Cardiac septum (tissue), 1 donor: ENCODE measurements around the gene SESTD1. TPM values are rescaled to one million over a fixed set of nuclear protein-coding genes. Genes with fewer than 3 reads are reported as not detected.
"Not testable (repeated sequence)": the region's sequence is repeated elsewhere in the genome, so short reads cannot be mapped to it uniquely, and the experiment has no call there.

Experiments used
- DNase-seq: peaks from one replicate; pipeline ENCODE4 v3.0.0-alpha.2; 2020; ENCODE audit warnings: low spot score
- intact Hi-C: fragments of 100-400 bp; cut with DNase I; formaldehyde crosslinking; loops from one replicate; pipeline ENCODE4 v1.14.0; 2022
- total RNA-seq: library from RNA; stranded (reverse); fragmentation: NEBNext Ultra II Directional; extraction: Animal tissue kit (Norgen Biotek cat#: 25700); gene quantifications from one replicate; pipeline ENCODE4 v1.2.1, GENCODE V29; 2021
- donor health status: DM: no; HTN: no; CAD: no.

Gene SESTD1
- total RNA-seq, 1 donor from 2014 or later = 48.9 TPM

DNA sequence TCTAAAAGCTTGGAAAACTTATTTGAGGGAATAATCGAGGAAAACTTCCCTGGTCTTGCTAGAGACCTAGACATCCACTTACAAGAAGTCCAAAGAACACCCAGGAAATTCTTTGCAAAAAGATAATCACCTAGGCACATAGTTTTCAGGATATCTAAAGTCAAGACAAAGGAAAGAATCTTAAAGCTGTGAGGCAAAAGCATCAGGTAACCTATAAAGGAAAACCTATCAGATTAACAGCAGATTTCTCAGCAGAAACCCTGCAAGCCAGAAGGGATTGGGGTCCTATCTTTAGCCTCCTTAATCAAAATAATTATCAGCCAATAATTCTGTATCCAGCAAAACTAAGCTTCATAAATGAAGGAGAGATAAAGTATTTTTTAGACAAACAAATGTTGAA lies 56.4 kb downstream of the SESTD1 start:
- DNase-seq, intact Hi-C loops: not testable (repeated sequence)

- intact Hi-C loops = no loop called here
- DNase-seq = no peak
Observed at GRCh38 chr2:179207047-179207446, 57.6 kb downstream of the SESTD1 start.

DNA sequence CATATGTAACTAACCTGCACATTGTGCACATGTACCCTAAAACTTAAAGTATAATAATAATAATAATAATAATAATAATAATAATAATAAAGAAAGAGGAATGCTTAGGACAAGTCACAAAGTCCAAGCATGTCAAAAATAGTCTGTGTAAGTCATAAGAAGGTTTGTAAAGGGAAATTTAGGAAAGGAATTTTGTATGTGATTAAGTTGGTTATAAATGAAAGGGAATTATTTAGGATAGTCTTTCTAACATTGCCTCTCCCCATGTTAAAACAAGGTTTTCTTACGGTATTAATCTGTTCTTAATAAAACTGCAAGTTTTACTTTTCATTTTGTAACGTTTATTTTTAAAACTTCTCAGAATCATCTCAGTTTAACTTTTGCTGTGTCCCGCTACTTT lies 62.8 kb downstream of the SESTD1 start:
- intact Hi-C loops = no loop called here
- DNase-seq = no peak

GRCh38 chr2:179195926-179196590 lies 68.6 kb downstream of the SESTD1 start:
- DNase-seq, intact Hi-C loops: not testable (repeated sequence)

DNA sequence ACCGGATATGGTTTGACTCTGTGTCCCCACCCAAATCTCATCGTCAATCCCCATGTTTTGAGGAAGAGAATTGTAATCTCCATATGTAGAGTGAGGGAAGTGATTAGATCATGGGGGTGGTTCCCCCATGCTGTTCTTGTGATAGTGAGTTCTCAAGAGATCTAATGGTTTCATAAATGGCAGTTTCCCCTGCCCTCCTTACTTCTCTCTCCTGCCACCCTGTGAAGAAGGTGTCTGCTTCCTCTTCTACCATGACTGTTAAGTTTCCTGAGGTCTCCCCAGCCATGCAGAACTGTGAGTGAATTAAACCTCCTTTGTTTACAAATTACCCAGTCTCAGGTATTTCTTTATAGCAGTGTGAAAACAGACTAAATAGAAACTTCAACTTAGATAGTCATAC lies 69.5 kb downstream of the SESTD1 start:
- DNase-seq = no peak
- intact Hi-C loops = no loop called here

- intact Hi-C loops = no loop called here
- DNase-seq = no peak
Observed at GRCh38 chr2:179193759-179194394, 70.8 kb downstream of the SESTD1 start.

DNA sequence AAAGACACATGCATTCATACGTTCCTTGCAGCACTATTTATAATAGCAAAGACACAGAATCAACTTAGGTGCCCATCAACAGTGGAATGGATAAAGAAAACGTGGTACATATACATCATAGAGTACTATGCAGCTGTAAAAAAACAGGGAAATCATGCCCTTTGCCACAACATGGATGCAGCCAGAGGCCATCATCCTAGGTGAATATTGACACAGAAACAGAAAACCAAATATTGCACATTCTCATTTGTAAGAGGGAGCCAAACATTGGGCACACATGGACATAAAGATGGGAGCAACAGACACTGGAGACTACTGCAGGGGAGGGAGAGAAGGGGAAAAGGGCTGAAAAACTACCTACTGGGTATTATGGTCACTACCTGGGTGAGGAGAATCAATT lies 73.5 kb downstream of the SESTD1 start:
- no peak for DNase-seq
- intact Hi-C loops = no loop called here

DNA sequence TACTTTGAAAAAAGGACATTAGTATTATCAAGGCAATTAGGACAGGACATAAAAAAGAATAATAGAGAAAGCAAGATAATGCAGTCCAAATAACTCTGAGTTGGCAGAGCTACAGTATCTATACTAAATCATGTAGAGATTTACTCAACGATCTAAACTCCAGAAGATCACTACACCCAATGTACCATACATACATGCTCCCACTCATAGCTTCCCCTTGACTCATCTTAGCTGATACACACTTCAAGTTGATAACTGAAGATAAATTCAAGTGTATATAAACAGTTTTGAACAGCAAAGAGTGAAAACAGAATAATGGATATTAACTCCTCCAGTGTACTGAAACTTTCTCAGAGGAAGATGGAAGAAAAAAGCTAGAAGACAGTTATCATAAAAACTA lies 78.5 kb downstream of the SESTD1 start:
- DNase-seq = no peak
- intact Hi-C loops = no loop called here

GRCh38 chr2:179184610-179185009 lies 80.0 kb downstream of the SESTD1 start:
- intact Hi-C loops = no loop called here

DNA sequence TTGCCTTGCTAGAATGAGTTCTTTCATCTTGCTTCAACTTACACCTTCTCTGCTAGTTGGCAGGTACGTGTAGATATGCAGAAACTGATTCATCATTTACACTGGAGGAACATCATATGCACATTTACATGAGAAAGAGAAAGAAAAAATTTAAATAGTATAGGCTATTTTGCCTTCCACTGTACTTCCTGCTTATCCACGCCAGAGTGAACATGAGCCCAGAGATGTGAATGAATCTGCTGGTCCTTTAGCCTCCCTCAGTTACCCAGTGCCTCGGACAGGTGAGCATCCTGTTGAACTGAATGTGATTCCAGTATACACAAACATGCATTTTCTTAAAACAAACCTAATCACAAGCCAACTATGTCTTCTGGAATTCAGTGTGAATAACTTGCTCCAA lies 83.6 kb downstream of the SESTD1 start:
- intact Hi-C loops = no loop called here
- DNase-seq = no peak

More at GRCh38 chr2:179184610-179185009, 80.0 kb downstream of the SESTD1 start:
- DNase-seq = no peak

DNA sequence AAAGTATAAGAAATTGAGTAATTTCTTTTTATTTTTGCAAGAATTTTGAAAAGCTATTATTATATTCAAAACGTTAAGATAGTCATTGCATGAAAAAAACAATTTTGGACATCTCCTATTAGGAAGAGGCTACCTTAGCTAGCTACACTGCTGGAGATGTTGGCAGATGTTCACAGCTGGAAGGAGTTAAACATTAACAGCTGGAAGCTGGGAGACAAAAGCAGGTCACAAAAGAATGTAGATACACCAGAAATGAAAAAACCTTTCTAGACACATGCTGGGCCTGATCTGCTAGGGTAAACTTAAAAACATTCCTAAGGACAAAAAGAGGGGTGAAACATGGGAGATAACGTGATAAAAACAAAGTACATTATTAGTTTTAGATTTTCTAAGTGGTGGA lies 84.4 kb downstream of the SESTD1 start:
- intact Hi-C loops = no loop called here
- DNase-seq = no peak

- no peak for DNase-seq
- intact Hi-C loops = no loop called here
Observed at GRCh38 chr2:179179719-179180118, 84.9 kb downstream of the SESTD1 start.

DNA sequence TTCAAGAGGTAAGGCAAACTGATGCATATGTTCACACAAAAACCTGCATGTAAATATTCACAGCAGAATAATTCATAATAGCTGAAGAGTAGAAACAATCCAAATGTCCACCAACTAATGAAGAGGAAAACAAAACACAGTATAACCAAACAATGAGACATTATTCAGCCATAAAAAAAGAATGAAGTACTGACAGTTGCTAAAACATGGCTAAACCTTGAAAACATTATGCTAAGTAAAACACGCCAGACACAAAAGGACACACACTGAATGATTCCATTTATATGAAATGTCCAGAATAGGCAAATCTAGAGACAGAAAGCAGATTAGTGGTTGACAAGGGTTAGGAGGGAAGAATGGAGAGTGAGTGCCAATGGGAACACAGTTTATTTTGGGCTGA lies 86.9 kb downstream of the SESTD1 start:
- DNase-seq = no peak
- intact Hi-C loops = no loop called here

DNA sequence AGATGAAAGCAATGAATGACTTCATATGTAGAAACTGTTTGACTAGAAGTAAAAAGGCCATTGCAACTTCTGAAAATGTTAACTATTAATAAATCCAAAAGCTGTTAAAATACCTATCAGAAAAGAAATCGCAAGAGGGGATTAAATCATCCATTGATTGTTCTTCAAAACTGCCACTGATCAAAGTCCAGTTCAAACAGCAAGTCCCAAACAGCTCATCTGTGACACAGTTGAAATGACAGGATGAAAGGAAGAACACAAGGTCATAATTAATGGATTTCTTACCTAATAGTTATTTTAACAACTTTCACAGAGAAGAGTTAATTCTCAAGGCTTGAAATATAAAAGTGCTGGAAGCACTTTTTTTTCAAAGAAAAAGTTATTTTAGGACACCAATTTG lies 90.4 kb downstream of the SESTD1 start:
- DNase-seq = no peak
- intact Hi-C loops = no loop called here

DNA sequence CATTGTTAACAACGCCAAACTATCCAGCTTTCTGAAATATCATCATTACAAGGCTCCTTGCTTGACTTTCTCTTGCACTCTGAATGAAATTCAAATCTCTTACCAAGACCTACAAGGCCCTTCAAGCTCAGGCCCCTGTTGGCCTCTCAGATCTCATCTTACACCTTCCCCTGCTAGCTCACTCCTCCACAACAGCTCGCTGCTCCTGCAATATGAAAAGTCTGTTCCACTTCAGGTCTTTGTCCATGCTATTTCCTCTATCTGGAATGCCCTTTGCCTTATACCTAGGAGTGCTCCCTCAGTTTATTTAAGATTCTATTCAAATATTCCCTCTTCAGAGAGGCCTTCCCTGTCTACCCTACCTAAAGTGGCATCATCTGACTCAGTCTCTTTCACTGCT lies 91.7 kb downstream of the SESTD1 start:
- intact Hi-C loops = no loop called here
- DNase-seq = no peak

GRCh38 chr2:179171371-179171770 lies 93.3 kb downstream of the SESTD1 start:
- intact Hi-C loops = no loop called here
- no peak for DNase-seq

- DNase-seq = no peak
- intact Hi-C loops = no loop called here
Observed at GRCh38 chr2:179170901-179171300, 93.7 kb downstream of the SESTD1 start.

- DNase-seq = no peak
- intact Hi-C loops = no loop called here
Observed at GRCh38 chr2:179165356-179166000, 99.2 kb downstream of the SESTD1 start.

DNA sequence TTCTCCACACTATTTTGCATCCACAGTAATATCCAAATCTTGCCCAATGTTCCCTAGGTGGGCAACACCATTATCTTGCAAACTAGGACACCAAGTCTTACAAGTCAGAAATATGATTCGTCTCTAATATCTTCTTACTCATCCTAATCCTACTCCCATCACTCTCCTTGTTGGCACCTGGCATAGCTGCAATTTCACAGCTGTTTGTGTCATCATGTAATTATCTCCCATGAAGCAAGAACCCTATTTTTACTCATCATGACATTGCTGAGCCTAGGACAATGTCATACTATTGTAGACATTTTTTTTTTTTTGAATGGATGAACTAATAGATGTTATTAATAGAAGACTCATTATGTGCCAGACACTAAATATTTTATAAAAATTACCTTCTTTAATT lies 123.4 kb downstream of the SESTD1 start:
- no peak for DNase-seq
- intact Hi-C loops = no loop called here

DNA sequence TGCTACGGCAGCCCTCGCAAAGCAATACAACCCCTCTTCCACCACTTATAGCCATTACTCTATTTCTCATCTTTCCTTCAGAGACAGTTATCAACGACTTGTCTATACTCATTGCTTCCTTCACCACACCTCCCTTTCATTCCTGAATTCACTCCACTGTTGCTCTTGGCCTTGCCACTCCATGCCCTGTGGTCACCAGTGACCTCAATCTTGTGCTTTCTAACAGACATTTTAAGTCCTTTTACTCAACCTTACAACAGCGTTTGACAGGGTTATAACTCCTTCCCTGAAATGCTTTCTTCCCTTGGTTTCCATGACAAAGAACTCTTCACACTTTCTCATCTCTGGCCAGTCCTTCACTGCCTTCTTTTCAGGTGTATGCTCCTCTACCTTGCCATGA lies 124.1 kb downstream of the SESTD1 start:
- no peak for DNase-seq
- intact Hi-C loops = no loop called here

DNA sequence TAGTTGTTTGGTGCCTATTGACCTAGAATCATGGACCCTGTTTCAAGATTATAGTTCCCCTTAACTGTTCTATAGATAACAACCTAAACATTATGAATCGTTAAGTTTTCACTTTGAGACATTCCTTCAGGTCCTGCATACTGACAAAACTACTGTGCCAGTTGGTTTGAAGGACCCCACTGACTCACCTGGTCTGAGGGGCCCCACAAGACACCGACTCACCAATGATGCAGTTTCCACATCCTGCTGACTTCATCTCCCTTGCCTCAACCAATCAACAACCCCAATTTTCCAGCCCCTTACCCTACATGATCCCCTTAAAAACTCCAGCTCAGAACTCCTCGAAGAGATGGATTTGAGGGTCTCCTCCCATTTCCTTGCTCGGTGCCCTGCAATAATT lies 125.1 kb downstream of the SESTD1 start:
- intact Hi-C loops = no loop called here
- no peak for DNase-seq
